ENCODE data around the gene ADRB2. TPM values are rescaled to one million over a fixed set of nuclear protein-coding genes. Genes with fewer than 3 reads are reported as not detected.
A peak's percentile ranks its signal among the peaks of the same experiment; 100 is the strongest.

ADRB2 gene
- total RNA-seq = 2.6 TPM
- long read RNA-seq, transcript ADRB2-201 (1 exons, 3,443 nt) = major isoform, 5 of 10 reads
- long read RNA-seq, partial matches to known transcripts = 0 of 10 reads
- long read RNA-seq, other reads (novel, unspliced or antisense) = 5 of 10 reads

DNA sequence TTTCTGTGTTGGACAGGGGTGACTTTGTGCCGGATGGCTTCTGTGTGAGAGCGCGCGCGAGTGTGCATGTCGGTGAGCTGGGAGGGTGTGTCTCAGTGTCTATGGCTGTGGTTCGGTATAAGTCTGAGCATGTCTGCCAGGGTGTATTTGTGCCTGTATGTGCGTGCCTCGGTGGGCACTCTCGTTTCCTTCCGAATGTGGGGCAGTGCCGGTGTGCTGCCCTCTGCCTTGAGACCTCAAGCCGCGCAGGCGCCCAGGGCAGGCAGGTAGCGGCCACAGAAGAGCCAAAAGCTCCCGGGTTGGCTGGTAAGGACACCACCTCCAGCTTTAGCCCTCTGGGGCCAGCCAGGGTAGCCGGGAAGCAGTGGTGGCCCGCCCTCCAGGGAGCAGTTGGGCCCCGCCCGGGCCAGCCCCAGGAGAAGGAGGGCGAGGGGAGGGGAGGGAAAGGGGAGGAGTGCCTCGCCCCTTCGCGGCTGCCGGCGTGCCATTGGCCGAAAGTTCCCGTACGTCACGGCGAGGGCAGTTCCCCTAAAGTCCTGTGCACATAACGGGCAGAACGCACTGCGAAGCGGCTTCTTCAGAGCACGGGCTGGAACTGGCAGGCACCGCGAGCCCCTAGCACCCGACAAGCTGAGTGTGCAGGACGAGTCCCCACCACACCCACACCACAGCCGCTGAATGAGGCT, at the start of gene ADRB2:
ADRB2 (plus strand) TSS at position 559 of the 686 bp plus-strand sequence. CDS start 221 bp downstream, outside the sequence.
- intact Hi-C loops (cut with DNase I) = loop anchor here (2.0 to 10.0 kb wide), 7 partner anchors 36 to 237 kb away; partner anchors contain the start of gene SH3TC2
- peak; percentile 99 for DNase-seq (ENCODE audit: low spot score)

DNA sequence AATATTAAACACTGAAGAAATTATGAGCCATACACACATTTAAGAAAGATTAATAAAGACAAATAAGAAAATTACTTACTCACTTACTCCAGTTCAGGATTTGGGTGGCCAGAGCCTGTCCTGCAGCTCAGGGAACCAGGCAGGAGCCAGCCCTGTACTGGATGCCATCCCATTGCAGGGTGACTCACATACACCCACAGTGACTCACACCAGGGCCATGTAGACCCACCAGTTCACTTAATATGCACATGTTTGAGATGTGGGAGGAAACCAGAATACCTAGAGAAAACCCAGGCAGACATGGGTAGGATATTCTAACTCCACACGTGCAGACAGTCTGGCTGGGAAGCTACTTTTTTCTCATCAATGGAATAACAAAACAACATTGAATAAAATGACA, 49.6 kb upstream of the ADRB2 start:
- intact Hi-C loops (cut with DNase I) = no loop called here
- DNase-seq (ENCODE audit: low spot score) = no peak

DNA sequence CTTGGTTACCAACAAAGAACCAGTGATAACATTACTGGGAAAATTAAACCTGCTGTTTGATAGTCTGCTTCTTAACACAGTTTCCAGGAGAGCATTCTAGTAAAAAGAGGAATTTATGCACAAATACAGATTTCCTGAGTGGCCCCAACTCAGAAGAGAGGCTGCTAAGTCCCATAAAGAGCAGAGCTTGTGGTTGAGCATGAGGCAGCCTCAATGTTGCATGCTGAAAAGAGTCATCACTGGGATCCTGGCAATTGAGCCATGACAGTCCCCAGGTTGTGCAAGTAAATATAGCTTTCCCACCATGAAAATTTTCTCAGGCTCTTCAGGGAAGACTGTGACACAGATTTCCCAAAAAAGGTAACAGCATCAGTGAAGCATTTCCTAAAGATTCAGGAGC, 47.5 kb upstream of the ADRB2 start:
- no peak for DNase-seq (ENCODE audit: low spot score)
- intact Hi-C loops (cut with DNase I) = no loop called here

DNA sequence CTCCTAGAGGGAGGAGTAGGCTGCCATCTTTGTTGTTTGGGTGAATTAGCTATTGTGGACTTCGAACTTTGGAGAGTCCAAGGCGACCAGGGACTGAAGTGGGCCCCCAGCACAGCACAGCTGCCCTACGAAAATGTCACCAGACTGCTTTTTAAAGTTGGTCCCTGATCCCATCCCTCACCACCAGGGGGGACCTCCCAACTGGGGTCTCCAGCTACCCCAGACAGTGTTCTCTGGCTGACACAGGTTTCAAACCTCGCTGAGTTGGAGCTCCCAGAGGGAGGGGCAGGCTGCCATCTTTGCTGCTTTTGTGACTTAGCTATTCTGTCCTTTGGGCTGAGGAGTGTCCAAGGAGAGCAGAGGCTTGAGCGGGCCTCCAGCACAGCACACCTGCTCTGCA, 45.7 kb upstream of the ADRB2 start:
- DNase-seq (ENCODE audit: low spot score) = no peak
- intact Hi-C loops (cut with DNase I) = no loop called here

DNA sequence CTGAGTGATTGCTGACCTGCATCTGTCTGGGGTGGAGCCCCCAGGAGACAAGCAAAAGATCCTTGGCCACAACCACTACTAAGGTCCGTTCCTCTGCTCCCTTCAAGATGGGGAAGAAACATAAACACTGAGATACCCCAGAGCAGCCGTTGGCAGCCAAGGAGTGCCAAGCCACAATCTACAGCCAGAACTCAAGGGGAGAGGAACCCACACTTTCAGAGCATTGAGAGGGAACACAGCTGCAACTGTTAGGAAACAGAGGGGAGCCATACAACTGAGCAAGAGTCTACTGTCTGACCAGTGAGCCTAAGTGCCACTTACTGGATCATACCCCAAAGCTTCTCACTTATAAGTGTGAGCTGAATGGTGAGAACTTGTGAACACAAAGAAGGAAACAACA, 44.6 kb upstream of the ADRB2 start:
- DNase-seq (ENCODE audit: low spot score) = no peak
- intact Hi-C loops (cut with DNase I) = no loop called here

DNA sequence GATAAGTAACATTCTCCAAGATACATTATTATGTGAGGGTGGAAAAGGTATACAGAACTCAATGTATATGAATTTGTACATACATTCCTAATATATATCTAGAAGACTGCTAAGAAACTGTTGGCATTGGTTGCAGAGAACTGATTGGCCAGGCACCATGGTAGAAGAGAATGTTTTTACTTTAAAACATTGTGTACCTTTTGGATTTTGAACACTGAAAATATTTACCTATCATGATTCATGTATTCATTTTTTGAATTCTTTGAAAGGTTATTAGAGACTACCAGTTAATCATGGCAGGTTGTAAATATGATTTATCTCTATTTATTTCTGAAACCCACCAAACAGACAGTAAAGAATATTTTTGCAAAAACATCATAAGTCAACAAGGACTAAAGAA, 41.2 kb upstream of the ADRB2 start:
- DNase-seq (ENCODE audit: low spot score) = no peak
- intact Hi-C loops (cut with DNase I) = no loop called here

DNA sequence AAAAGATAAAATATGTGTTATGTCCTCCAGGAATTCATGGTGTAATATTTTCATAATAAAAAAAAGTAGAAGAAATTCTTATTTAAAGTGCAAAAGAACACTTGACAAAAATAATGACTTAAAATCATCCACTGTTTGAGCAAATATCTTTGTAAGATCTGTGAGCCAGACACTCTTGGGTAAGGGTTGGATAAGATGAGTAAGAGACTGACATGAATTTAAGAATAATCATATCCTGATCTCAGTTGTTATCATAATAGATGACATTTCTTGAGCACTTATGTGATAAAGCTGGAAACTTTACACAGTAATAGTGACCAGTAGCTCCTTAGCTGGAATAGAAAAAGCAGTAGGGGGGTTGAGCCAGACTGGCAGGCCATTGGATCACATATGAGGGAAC, 40.0 kb upstream of the ADRB2 start:
- intact Hi-C loops (cut with DNase I) = no loop called here
- DNase-seq (ENCODE audit: low spot score) = no peak

DNA sequence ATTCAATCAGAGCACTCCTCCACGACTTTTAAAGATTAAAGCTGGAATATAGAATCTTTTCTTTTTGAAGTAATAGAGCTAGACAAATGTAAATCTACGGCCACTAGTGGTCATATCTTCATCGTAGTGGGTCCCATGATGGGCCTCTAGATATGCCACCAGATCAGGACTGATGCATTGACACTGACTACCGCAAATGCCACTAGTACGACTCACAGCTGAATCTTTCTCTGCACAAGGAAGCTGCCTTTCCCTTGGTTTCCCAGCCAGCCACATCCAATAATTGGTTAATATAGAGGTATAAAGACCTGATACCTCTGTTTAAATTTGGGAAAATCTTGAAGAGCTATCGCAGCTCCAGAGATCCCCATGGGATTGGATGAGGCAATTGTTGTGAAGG, 37.8 kb upstream of the ADRB2 start:
- intact Hi-C loops (cut with DNase I) = no loop called here
- no peak for DNase-seq (ENCODE audit: low spot score)

DNA sequence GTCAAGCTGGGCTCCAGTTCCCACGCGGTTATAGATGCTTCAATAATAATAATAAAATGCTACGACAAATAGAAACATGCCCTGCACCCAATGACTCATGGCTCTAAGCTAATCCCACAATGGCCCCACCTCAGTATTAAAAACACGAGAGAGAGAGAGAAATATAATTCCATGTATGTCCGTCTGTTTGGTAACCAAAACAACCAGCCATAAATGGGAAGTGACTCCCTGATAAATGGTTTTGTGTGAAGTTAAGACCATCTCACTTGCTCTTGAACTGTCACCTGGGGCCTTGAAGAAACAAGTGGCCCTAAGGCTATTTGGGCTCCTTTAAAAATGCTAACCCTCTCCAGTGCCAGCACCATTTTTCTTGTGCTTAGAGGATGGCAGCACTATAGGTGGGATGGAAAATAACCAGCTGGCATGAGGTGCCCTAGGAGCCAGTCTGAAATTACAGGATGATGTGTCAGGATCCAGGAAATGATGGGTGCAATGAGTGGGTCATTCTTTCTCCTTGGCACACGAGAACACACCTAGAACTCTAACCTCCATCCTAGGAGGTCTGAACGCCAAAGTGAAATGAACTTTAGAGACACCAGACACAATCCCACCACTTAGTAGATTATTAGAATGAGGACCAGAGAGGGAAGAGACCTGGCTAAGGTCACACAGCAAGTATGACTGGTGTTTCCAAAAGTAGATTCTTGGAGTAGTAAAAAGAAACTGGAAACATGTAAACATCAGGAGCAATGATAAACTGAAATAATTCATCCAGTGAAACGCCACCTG, 35.7 kb upstream of the ADRB2 start:
- no peak for DNase-seq (ENCODE audit: low spot score)
- intact Hi-C loops (cut with DNase I) = no loop called here

DNA sequence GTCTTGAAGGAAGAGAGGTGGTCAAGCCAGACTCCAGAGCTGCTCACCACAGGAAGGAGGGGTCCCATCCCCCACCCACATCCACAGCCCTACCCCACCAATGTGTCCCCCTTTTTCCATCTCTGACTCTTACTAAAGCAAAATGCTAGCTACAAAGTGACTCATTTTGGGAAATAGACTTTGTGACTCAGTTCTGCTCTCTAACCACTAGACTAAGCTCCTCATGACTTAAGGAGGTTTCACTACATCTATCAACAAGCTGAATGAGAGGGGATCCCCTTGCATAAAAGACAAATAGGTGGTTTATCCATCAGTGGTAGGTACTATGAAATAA, 35.1 kb upstream of the ADRB2 start:
- DNase-seq (ENCODE audit: low spot score) = no peak
- intact Hi-C loops (cut with DNase I) = no loop called here

DNA sequence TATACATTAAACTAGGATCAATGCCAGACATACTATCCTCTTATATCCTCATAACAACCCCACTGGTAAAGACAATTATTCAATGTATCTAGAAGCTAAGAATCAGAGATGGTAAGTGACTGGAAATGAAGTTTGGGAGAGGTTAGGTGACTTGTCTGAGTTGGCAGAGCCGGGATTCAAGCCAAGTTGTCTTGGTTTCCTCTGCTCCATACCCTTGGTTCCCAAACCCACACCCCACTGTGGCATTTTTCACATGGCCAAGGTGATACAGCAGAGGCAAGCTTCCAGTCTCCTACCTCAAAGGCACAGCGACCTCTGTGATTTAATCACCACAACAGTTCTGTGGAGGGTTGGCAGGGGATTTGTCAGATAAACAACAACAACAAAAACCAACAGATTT, 34.7 kb upstream of the ADRB2 start:
- intact Hi-C loops (cut with DNase I) = no loop called here
- no peak for DNase-seq (ENCODE audit: low spot score)

DNA sequence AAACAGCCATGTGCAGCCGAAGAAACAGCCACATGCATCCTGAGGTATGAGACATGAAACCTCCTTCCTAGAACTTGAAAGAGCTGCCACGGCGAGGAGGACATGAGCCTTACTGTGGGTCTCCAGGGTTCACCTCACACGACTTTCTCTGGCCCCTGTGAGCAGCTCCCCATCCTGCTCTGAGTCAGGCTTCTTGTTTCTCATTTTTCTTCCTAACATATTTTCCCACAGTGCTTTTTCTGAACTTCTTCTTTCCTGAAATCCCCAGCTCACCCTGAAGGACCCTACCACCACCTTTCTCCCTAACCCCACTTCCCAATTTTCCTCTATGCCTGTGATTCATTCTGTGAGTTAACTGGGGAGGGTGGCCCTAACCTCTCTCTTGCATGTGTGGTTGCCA, 33.7 kb upstream of the ADRB2 start:
- intact Hi-C loops (cut with DNase I) = no loop called here
- DNase-seq (ENCODE audit: low spot score) = no peak

DNA sequence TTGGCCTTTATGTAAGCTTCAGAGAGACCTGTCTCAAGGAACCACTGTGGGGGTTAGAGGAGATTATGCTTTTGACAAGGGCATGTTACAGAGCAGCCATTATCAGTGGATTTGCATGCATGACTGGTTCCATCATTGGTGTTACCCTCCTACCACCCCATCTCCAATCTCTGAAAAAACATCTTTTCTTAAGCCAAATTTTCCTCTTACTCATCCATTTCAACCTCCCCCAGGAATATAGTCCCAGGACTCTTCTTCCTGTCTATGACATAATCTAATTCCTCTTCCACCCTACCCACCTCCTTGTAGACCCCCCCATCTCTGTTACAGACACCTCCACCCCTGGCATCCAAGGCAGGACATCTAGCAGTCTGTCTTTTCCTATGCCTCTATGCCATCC, 33.1 kb upstream of the ADRB2 start:
- DNase-seq (ENCODE audit: low spot score) = no peak
- intact Hi-C loops (cut with DNase I) = no loop called here

DNA sequence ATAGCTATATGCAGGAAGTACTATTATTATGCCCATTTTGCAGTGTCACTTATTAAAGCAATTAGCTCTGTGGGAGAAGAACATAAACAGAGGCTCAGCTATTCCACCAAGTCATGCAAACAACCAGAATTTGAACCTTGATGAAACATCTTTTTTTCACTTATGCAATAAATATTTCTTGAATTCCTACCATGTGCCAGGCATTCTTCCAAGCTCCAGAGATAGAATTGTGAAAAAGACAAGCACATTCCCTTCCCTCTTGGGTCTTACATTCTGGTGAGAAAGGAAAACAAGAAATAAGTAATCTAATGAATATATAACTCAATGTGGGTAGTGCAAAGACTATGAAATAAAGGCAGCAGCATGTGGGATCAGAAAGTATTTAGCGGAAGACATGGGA, 32.1 kb upstream of the ADRB2 start:
- intact Hi-C loops (cut with DNase I) = no loop called here
- no peak for DNase-seq (ENCODE audit: low spot score)

DNA sequence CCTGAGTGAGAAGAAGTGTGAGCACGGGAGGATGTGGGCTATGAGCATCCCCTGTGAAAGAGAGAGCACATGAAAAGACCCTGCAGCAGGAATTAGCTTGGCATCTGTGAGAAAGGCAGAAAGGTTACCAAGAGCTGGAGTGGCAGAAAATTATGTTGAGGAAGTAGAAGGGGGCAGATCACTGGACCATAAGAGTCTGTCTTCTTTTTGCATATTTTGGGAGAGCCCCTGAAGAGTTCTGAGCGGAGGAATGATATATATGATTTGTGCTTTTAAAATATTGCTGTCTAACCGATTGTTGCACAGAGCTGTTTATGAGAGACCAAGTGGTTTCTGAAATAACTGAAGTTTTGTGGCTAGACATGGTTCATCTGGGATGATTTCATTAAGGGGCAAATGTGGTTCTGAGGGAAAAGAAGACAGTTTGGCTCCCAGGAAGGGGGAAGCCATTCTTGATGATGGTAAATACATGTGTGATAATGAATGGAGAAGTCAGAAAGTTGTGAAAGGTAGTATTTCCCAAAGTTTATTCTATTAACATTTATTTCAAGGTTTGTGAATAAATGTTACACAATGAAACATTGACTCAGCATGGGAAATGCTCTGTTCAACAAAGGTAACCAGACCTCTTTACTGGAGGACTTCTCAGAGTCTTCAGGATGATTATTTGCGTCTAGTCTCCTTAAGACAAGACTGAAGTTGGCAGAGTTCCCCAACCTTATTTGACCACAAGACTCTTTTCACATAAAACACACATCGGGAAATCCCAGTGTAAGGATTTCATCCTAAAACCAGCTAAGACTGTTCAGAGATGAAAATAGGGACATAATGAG, 31.5 kb upstream of the ADRB2 start:
- intact Hi-C loops (cut with DNase I) = no loop called here
- DNase-seq (ENCODE audit: low spot score) = no peak

DNA sequence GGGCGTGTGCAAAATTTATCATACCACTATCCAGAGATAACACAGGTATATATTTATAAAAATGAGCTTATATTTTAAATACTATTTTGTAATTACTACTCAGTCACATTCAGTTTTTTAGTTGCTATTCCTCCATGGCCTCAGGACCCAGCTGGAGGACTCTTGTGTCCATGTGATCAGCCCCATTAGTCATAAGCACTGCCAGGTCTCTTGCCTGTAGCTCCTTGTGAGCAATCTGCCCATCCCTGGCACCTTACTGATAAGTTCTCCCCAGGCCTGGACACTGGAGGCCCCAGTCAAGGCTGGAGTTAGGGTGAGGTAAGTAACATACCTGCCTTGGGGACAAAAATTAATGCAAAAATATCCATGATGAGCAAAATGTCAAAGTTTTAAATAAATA, 29.5 kb upstream of the ADRB2 start:
- intact Hi-C loops (cut with DNase I) = no loop called here
- DNase-seq (ENCODE audit: low spot score) = no peak

DNA sequence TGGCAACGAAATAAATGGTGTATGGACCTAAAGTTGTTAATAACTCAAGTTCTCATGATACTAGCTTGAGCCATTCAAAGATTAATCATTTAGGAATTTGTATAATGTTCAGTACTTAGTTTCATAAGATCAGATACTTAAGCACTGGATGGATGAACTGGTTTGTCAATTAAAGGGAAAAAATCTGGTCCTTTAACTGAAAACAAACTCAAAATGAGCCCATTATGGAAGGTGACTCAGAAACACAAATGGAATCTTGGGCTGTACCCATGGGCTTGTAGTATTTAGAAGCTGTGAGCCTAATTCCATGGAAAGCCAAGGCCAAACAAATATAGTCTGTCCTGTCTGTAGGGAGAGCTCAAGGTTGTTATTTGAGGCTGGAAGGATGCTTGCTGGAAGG, 27.6 kb upstream of the ADRB2 start:
- DNase-seq (ENCODE audit: low spot score) = no peak
- intact Hi-C loops (cut with DNase I) = no loop called here

DNA sequence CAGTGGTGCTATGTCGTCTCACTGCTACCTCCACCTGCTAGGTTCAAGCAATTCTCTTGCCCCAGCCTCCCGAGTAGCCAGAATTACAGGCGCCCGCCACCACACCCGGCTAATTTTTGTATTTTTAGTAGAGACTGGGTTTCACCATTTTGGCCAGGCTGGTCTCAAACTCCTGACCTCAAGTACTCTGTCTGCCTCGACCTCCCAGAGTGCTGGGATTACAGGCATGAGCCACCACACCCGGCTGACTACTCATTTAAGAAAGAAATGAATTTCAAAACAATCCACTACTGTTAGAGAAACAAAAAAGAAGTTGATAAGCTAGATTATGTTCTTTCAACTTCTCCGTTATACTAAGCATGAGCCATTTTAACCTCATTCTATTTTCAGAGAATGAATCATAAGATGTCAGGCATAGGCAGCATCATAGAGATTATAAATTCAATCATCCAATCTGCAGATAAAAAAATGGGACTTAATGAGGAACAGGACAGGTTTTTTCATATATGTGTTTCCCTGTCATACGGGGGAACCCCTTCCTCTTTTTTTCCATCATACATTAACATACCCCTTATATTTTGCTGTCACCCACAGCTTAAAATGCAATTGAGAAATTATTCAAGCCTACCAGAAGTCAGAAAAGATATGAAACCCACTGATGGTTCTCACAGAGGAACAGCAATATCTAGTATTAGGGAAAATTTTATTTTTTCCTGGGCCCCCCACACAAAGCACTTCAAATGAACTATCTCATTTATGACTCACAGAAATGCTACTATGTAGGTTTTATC, 26.5 kb upstream of the ADRB2 start:
- no peak for DNase-seq (ENCODE audit: low spot score)
- intact Hi-C loops (cut with DNase I) = loop anchor here (5.0 kb wide), 1 partner anchor 53 kb away; no protein-coding TSS in a partner anchor

DNA sequence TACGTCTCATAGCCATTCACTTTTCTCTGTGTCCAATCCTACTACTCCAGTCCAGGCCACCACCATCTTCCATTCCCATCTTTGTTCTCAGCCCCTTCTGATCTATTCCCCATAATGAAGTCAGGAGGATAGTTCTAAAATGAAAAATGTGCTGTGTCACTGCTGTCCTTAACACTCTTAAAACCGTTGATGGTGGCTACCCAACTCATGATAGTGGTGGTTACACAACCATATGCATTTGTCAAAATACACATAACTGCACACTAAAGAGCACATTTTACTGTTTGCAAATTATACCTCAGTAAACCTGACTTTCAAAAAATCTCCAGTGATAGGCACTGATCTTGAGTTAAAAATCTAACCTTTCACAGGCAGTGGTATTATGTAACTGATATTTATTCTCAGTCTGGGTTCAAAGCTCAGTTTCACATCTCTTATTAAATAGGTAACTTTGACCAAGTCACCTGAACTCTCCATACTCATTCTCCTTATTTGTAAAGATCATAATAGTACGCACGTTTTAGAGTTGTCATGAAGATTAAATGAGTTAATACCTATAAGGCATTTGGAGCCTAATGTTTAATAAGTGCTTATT, 24.6 kb upstream of the ADRB2 start:
- intact Hi-C loops (cut with DNase I) = loop anchor here (5.0 kb wide), 1 partner anchor 54 kb away; no protein-coding TSS in a partner anchor
- no peak for DNase-seq (ENCODE audit: low spot score)

Data from cardiac septum (tissue), 1 donor.